PC-3 (cell line): ENCODE data around the gene OR2A2. TPM values are rescaled to one million over a fixed set of nuclear protein-coding genes. Genes with fewer than 3 reads are reported as not detected.

Experiments
- ATAC-seq: fragments of 200-7000 bp; cut with Tn5 transposase; 2 replicates; pipeline ENCODE4 v1.9.1; 2020; ENCODE audit warnings: mild to moderate bottlenecking, moderate library complexity
- BruUV-seq: library from RNA; stranded (reverse); fragments of 400-500 nt; replicated peaks from 2 replicates; lab custom pipeline; 2021; lab: Mats Ljungman, UMichigan
- CTCF ChIA-PET: fragments of 300-600 bp; sonication (Branson Sonifier 250); formaldehyde crosslinking; loops from one replicate; lab custom pipeline; 2022; ENCODE audit warnings: antibody characterized with exemption; lab: Charles Lee
- POLR2A ChIA-PET: fragments of 300-600 bp; sonication (Branson Sonifier 250); formaldehyde crosslinking; loops from one replicate; lab custom pipeline; 2022; ENCODE audit warnings: antibody characterized with exemption; ENCODE audit not compliant: unreplicated experiment; lab: Charles Lee
- DNase-seq: peaks from one replicate; pipeline ENCODE4 v3.0.0-alpha.2; 2015
- H2AFZ ChIP-seq: fragments of 300-600 bp; sonication (generic); 2 replicates; pipeline ENCODE4 v1.6.0; 2016; ENCODE audit warnings: antibody characterized with exemption, low read length
- H3F3A ChIP-seq: fragments of 300-600 bp; sonication (generic); one replicate; pipeline ENCODE4 v1.6.0; 2017; ENCODE audit warnings: antibody characterized with exemption, low read length, control low read depth, mild to moderate bottlenecking; ENCODE audit not compliant: unreplicated experiment
- H3K27ac ChIP-seq: fragments of 300-600 bp; sonication (generic); 2 replicates; pipeline ENCODE4 v1.5.1; 2016; ENCODE audit warnings: mild to moderate bottlenecking, low read length
- H3K27me3 ChIP-seq: fragments of 300-600 bp; sonication (generic); 2 replicates; pipeline ENCODE4 v1.6.1; 2016; ENCODE audit warnings: low read length, mixed read lengths
- H3K36me3 ChIP-seq: fragments of 300-600 bp; sonication (generic); 2 replicates; pipeline ENCODE4 v1.6.1; 2016; ENCODE audit warnings: low read depth, mixed run types, low read length, mixed read lengths
- H3K4me1 ChIP-seq: fragments of 300-600 bp; sonication (generic); 2 replicates; pipeline ENCODE4 v1.5.1; 2016; ENCODE audit warnings: low read length; ENCODE audit not compliant: insufficient read depth
- H3K4me2 ChIP-seq: fragments of 300-600 bp; sonication (generic); 2 replicates; pipeline ENCODE4 v1.6.0; 2016; ENCODE audit warnings: low read length
- H3K4me3 ChIP-seq: fragments of 300-600 bp; sonication (generic); 2 replicates; pipeline ENCODE4 v1.5.1; 2016; ENCODE audit warnings: mild to moderate bottlenecking, low read length, mixed read lengths
- H3K79me2 ChIP-seq: fragments of 300-600 bp; sonication (generic); 2 replicates; pipeline ENCODE4 v1.6.1; 2017; ENCODE audit warnings: low read length, mixed read lengths
- H3K9ac ChIP-seq: fragments of 300-600 bp; sonication (generic); 2 replicates; pipeline ENCODE4 v1.6.0; 2016; ENCODE audit warnings: mild to moderate bottlenecking, low read length
- H3K9me2 ChIP-seq: fragments of 300-600 bp; sonication (generic); replicated peaks from 2 replicates; pipeline ENCODE4 v1.6.1; 2016; ENCODE audit warnings: mixed run types, low read length, mixed read lengths
- H3K9me3 ChIP-seq: fragments of 300-600 bp; sonication (generic); 2 replicates; pipeline ENCODE4 v1.6.1; 2016; ENCODE audit warnings: low read length, mixed read lengths
- H4K20me1 ChIP-seq: fragments of 300-600 bp; sonication (generic); 2 replicates; pipeline ENCODE4 v1.6.1; 2016; ENCODE audit warnings: low read length, mixed read lengths
- EZH2 ChIP-seq: fragments of 300-600 bp; sonication (generic); IDR thresholded peaks from one replicate; pipeline ENCODE4 v1.6.1; 2017; ENCODE audit warnings: antibody characterized with exemption, mild to moderate bottlenecking, low read length; ENCODE audit not compliant: unreplicated experiment
- EZH2phosphoT487 ChIP-seq: fragments of 300-600 bp; sonication (generic); IDR thresholded peaks from 2 replicates; pipeline ENCODE4 v1.6.1; 2018; ENCODE audit warnings: mild to moderate bottlenecking, antibody characterized with exemption, low read length, borderline replicate concordance
- intact Hi-C: fragments of 100-400 bp; cut with micrococcal nuclease; formaldehyde crosslinking; loops from 2 replicates; pipeline ENCODE4 v1.9.0; 2023
- total RNA-seq: library from RNA; depleted of rRNA; stranded (reverse); fragments of >200 nt; gene quantifications from 2 replicates; pipeline ENCODE4 v1.2.3, GENCODE V29; 2014
- TF ChIP-seq, protein P1 (sequence below): fragments of 300-600 bp; sonication (generic); conservative IDR thresholded peaks from 2 replicates; pipeline ENCODE4 v1.5.1; 2017; ENCODE audit warnings: antibody characterized with exemption, low read depth, mild to moderate bottlenecking, low read length

OR2A2 gene
- total RNA-seq, 1 experiment from 2014 or later, result not detected

DNA sequence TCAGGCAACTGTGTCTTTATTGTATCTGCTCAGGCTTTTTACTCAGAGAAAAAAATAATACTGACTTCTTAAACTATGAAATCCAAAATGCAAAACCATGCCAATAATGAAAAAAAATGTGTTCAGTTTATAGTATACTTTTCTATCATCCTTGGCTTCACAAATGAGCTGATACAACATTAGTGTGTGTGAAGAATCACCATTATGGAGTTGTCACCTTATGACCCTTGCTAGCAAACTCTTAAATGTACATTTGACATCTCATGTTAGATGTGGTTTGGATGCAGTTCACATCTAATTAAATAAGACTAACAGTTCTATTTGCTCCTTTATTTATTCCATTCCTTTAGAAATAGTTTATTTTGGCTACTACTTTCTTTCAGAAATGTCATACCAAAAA lies 4.2 kb upstream of the OR2A2 start:
- TF ChIP-seq EZH2phosphoT487 (no peak), EZH2 (no peak)
- TF ChIP-seq, protein P1, sequence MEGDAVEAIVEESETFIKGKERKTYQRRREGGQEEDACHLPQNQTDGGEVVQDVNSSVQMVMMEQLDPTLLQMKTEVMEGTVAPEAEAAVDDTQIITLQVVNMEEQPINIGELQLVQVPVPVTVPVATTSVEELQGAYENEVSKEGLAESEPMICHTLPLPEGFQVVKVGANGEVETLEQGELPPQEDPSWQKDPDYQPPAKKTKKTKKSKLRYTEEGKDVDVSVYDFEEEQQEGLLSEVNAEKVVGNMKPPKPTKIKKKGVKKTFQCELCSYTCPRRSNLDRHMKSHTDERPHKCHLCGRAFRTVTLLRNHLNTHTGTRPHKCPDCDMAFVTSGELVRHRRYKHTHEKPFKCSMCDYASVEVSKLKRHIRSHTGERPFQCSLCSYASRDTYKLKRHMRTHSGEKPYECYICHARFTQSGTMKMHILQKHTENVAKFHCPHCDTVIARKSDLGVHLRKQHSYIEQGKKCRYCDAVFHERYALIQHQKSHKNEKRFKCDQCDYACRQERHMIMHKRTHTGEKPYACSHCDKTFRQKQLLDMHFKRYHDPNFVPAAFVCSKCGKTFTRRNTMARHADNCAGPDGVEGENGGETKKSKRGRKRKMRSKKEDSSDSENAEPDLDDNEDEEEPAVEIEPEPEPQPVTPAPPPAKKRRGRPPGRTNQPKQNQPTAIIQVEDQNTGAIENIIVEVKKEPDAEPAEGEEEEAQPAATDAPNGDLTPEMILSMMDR, result no peak
- H3K4me1 ChIP-seq, result no peaks in the 10 kb centered on the region
- intact Hi-C loops, result no loop called here
- no peak for ATAC-seq
- no peak overlapping the region for H3K4me2 ChIP-seq
- ChIA-PET CTCF (no interaction called here), POLR2A (interaction anchor here (0.7 kb wide), 1 partner anchor 30 kb away, joined by 4 read pairs; no protein-coding TSS in a partner anchor)
- no peak for DNase-seq
- no peaks in the 10 kb centered on the region for H3F3A ChIP-seq
- H3K9me3 ChIP-seq, result no peaks in the 10 kb centered on the region
- H3K36me3 ChIP-seq, result no peaks in the 10 kb centered on the region
- no TSS peak for BruUV-seq
- no peaks in the 10 kb centered on the region for H3K9me2 ChIP-seq
- no peak overlapping the region for H3K27ac ChIP-seq
- no peak overlapping the region for H3K4me3 ChIP-seq
- H3K79me2 ChIP-seq, result no peaks in the 10 kb centered on the region
- H3K27me3 ChIP-seq, result peaks cover 21% of the 10 kb centered on the region; the same call in 1 of the 2 replicates
- H3K9ac ChIP-seq, result no peak overlapping the region
- no peaks in the 10 kb centered on the region for H4K20me1 ChIP-seq
- H2AFZ ChIP-seq, result no peak overlapping the region

DNA sequence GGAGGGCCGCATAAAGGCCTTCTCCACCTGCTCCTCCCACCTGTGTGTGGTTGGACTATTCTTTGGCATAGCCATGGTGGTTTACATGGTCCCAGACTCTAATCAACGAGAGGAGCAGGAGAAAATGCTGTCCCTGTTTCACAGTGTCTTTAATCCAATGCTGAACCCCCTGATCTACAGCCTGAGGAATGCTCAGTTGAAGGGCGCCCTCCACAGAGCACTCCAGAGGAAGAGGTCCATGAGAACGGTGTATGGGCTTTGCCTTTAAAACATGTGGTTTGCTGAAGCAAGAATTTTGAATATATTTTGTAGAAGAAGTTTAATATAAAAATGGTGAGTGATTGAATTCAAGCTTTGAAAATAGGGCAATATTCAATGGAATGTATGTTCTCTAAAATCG lies 889 bp downstream of the OR2A2 start:
- CTCF ChIA-PET, result no interaction called here
- TF ChIP-seq, protein P1, result no peak
- TF ChIP-seq EZH2, result no peak
- TF ChIP-seq EZH2phosphoT487, result no peak

DNA sequence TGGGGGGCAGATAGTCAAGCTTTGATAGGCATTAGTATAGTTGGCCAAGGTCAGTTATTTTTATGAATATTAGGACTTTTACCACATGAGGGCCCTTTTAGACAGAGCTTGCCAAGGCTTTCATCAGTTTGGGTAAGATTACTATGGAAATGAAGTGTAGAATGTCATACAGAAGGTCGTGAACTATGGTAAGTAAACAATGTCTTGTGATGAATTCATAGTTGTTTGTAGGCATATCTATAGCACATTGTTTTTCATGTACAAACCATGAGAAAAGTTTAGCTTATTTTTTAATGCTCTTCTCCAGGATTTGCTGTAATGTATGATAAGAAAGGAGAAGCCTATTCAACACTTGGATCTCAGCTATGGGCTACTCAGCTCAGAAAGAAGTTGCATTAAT lies 4.3 kb downstream of the OR2A2 start:
- H3K4me2 ChIP-seq, result no peak overlapping the region
- TF ChIP-seq EZH2, result no peak
- TF ChIP-seq, protein P1, result no peak
- TF ChIP-seq EZH2phosphoT487, result no peak
- POLR2A ChIA-PET, result no interaction called here
- H3K79me2 ChIP-seq, result no peaks in the 10 kb centered on the region
- ATAC-seq, result no peak
- DNase-seq, result no peak
- no peaks in the 10 kb centered on the region for H3K4me1 ChIP-seq
- no TSS peak for BruUV-seq
- CTCF ChIA-PET, result no interaction called here
- no peaks in the 10 kb centered on the region for H4K20me1 ChIP-seq
- no peaks in the 10 kb centered on the region for H3K9me3 ChIP-seq
- no peaks in the 10 kb centered on the region for H3F3A ChIP-seq
- no peak overlapping the region for H2AFZ ChIP-seq
- H3K4me3 ChIP-seq, result no peak overlapping the region
- H3K36me3 ChIP-seq, result no peaks in the 10 kb centered on the region
- H3K27me3 ChIP-seq, result peaks cover 3% of the 10 kb centered on the region; the same call in 1 of the 2 replicates
- no peak overlapping the region for H3K27ac ChIP-seq
- intact Hi-C loops, result no loop called here
- H3K9me2 ChIP-seq, result no peaks in the 10 kb centered on the region
- no peak overlapping the region for H3K9ac ChIP-seq

More for the DNA sequence above, 889 bp downstream of the OR2A2 start:
- Histone ChIP-seq H3K27me3 (peaks cover 3% of the 10 kb centered on the region), H3F3A (no peaks in the 10 kb centered on the region), H3K9me3 (no peaks in the 10 kb centered on the region), H4K20me1 (no peaks in the 10 kb centered on the region), H3K4me3 (no peak overlapping the region), H3K36me3 (no peaks in the 10 kb centered on the region), H3K27ac (no peak overlapping the region), H3K79me2 (no peaks in the 10 kb centered on the region), H3K4me2 (no peak overlapping the region), H3K9ac (no peak overlapping the region), H2AFZ (no peak overlapping the region), H3K4me1 (no peaks in the 10 kb centered on the region), H3K9me2 (no peaks in the 10 kb centered on the region)
- DNase-seq, result no peak
- BruUV-seq, result no TSS peak
- intact Hi-C loops, result no loop called here
- POLR2A ChIA-PET, result no interaction called here
- no peak for ATAC-seq
